Iris pigment epithelial cell (primary cell): ENCODE results near the gene MAP9.
"Not testable (repeated sequence)": the region's sequence is repeated elsewhere in the genome, so short reads cannot be mapped to it uniquely, and the experiment has no call there.

Source experiments
- DNase-seq: peaks from one replicate; pipeline ENCODE4 v3.0.0-alpha.2; 2011; ENCODE audit warnings: low read depth

The MAP9 gene

GRCh38 chr4:155376387-155377268 lies at the start of gene MAP9:
Gene MAP9 (minus strand): TSS chr4:155376965. CDS start chr4:155375850, 1,115 bp downstream.
- peak; percentile 99 for DNase-seq

GRCh38 chr4:155424778-155425177 lies 48.0 kb upstream of the MAP9 start:
- not testable (repeated sequence) for DNase-seq

GRCh38 chr4:155423671-155424070 lies 46.9 kb upstream of the MAP9 start:
- no peak for DNase-seq

GRCh38 chr4:155419266-155419665 lies 42.5 kb upstream of the MAP9 start:
- peak; percentile 89 for DNase-seq

GRCh38 chr4:155415662-155416061 lies 38.9 kb upstream of the MAP9 start:
- DNase-seq = no peak

GRCh38 chr4:155413451-155413850 lies 36.7 kb upstream of the MAP9 start:
- DNase-seq = peak; percentile 55

- DNase-seq = no peak
Measured at GRCh38 chr4:155411546-155411945, 34.8 kb upstream of the MAP9 start.

GRCh38 chr4:155408796-155409195 lies 32.0 kb upstream of the MAP9 start:
- DNase-seq = no peak

- DNase-seq = no peak
Measured at GRCh38 chr4:155407480-155407879, 30.7 kb upstream of the MAP9 start.

GRCh38 chr4:155405059-155405458 lies 28.3 kb upstream of the MAP9 start:
- peak; percentile 88 for DNase-seq

- peak; percentile 66 for DNase-seq
Measured at GRCh38 chr4:155403886-155404285, 27.1 kb upstream of the MAP9 start.

GRCh38 chr4:155402941-155403340 lies 26.2 kb upstream of the MAP9 start:
- DNase-seq = no peak

GRCh38 chr4:155400893-155401292 lies 24.1 kb upstream of the MAP9 start:
- no peak for DNase-seq

- no peak for DNase-seq
Measured at GRCh38 chr4:155399974-155400697, 23.4 kb upstream of the MAP9 start.

GRCh38 chr4:155392481-155393184 lies 15.9 kb upstream of the MAP9 start:
- peak; percentile 86 for DNase-seq

GRCh38 chr4:155391932-155392331 lies 15.2 kb upstream of the MAP9 start:
- no peak for DNase-seq

- no peak for DNase-seq
Measured at GRCh38 chr4:155388162-155388561, 11.4 kb upstream of the MAP9 start.

GRCh38 chr4:155383541-155383940 lies 6.8 kb upstream of the MAP9 start:
- DNase-seq = no peak

- DNase-seq = peak; percentile 62
Measured at GRCh38 chr4:155377276-155377675, 511 bp upstream of the MAP9 start.

- peak; percentile 12 for DNase-seq
Measured at GRCh38 chr4:155371432-155372043, 5.2 kb downstream of the MAP9 start.

GRCh38 chr4:155367608-155368007 lies 9.2 kb downstream of the MAP9 start:
- no peak for DNase-seq

GRCh38 chr4:155353923-155354540 lies 22.7 kb downstream of the MAP9 start:
- DNase-seq = peak; percentile 50
